Vagina (tissue), 2 donors: ENCODE results near the gene ZPLD1. TPM values are rescaled to one million over a fixed set of nuclear protein-coding genes. Genes with fewer than 3 reads are reported as not detected.

Experiments used
- DNase-seq, 2 donors: peaks; one replicate each; pipeline ENCODE4 v3.0.0-alpha.2; 2017; ENCODE audit errors: extremely low spot score in 2 of 2
- H3K27ac ChIP-seq: fragments of 200-600 bp; sonication (generic); one replicate; pipeline ENCODE4 v1.5.1; 2019
- H3K27me3 ChIP-seq: fragments of 200-600 bp; sonication (generic); one replicate; pipeline ENCODE4 v1.5.1; 2019
- H3K36me3 ChIP-seq, 2 donors: fragments of 200-600 bp; sonication (generic); one replicate each; pipeline ENCODE4 v1.5.1; 2017 to 2019
- H3K4me1 ChIP-seq: fragments of 200-600 bp; sonication (generic); one replicate; pipeline ENCODE4 v1.5.1; 2019
- H3K4me3 ChIP-seq, 2 donors: fragments of 200-600 bp; sonication (generic); 1 replicate in 1 of 2; 2 replicates in 1 of 2; pipeline ENCODE4 v1.5.1; 2016 to 2019
- H3K9me3 ChIP-seq: fragments of 200-600 bp; sonication (generic); one replicate; pipeline ENCODE4 v1.5.1; 2019
- CTCF ChIP-seq, 3 experiments: fragments of 450-650 bp in 2 of 3; fragments of 200-600 bp in 1 of 3; sonication (generic) in 1 of 3; IDR thresholded peaks; one replicate each; pipeline ENCODE4 v1.5.1; 2017 to 2019; ENCODE audit warnings: antibody characterized with exemption in 3 of 3, mild to moderate bottlenecking in 2 of 3, moderate library complexity in 2 of 3
- POLR2A ChIP-seq, 2 donors: fragments of 450-650 bp; IDR thresholded peaks; one replicate each; pipeline ENCODE4 v1.6.1; 2017; ENCODE audit warnings: antibody characterized with exemption in 2 of 2, mild to moderate bottlenecking in 2 of 2, moderate library complexity in 2 of 2
- POLR2AphosphoS5 ChIP-seq, 2 donors: sonication (generic); formaldehyde crosslinking; IDR thresholded peaks; one replicate each; pipeline ENCODE4 v1.9.0; 2017; ENCODE audit warnings: antibody characterized with exemption in 2 of 2, mild to moderate bottlenecking in 2 of 2, low read depth in 1 of 2; ENCODE audit not compliant: insufficient read depth in 1 of 2
- intact Hi-C: fragments of 100-400 bp; cut with DNase I; formaldehyde crosslinking; loops from one replicate; pipeline ENCODE4 v1.15.1; 2023
- total RNA-seq: library from RNA; depleted of rRNA; stranded (reverse); fragments of >200 nt; gene quantifications from one replicate; pipeline ENCODE4 v1.2.3, GENCODE V29; 2016

The ZPLD1 gene
- total RNA-seq, 1 donor from 2014 or later = not detected

GRCh38 chr3:102525624-102526023 is 90.8 kb downstream of the ZPLD1 start:
- Histone ChIP-seq H3K4me3 (no peak overlapping the region), H3K9me3 (no peaks in the 10 kb centered on the region), H3K4me1 (peaks cover 7% of the 10 kb centered on the region), H3K27ac (no peak overlapping the region), H3K27me3 (no peaks in the 10 kb centered on the region), H3K36me3 (no peaks in the 10 kb centered on the region)
- no peak for DNase-seq
- no peak for TF ChIP-seq POLR2AphosphoS5 (IDR thresholded peaks at IDR 0.05; ENCODE audit: insufficient read depth in 1 of 2, low read depth in 1 of 2)
- no peak for TF ChIP-seq CTCF (IDR thresholded peaks at IDR 0.05)
- TF ChIP-seq POLR2A (IDR thresholded peaks at IDR 0.05) = no peak
- intact Hi-C loops = no loop called here

- Histone ChIP-seq H3K27me3 (no peaks in the 10 kb centered on the region), H3K4me3 (no peak overlapping the region), H3K27ac (no peak overlapping the region), H3K36me3 (no peaks in the 10 kb centered on the region), H3K4me1 (peaks cover 7% of the 10 kb centered on the region), H3K9me3 (no peaks in the 10 kb centered on the region)
- no peak for DNase-seq
- TF ChIP-seq POLR2A (IDR thresholded peaks at IDR 0.05) (no peak), CTCF (IDR thresholded peaks at IDR 0.05) (no peak), POLR2AphosphoS5 (IDR thresholded peaks at IDR 0.05; ENCODE audit: insufficient read depth in 1 of 2, low read depth in 1 of 2) (no peak)
- intact Hi-C loops = no loop called here
Measured at GRCh38 chr3:102526865-102527264, 92.0 kb downstream of the ZPLD1 start.

GRCh38 chr3:102528727-102529126 is 93.9 kb downstream of the ZPLD1 start:
- no peak overlapping the region for H3K27ac ChIP-seq
- DNase-seq = no peak
- no peaks in the 10 kb centered on the region for H3K27me3 ChIP-seq
- intact Hi-C loops = no loop called here
- H3K36me3 ChIP-seq = no peaks in the 10 kb centered on the region
- TF ChIP-seq POLR2A (IDR thresholded peaks at IDR 0.05) (no peak), POLR2AphosphoS5 (IDR thresholded peaks at IDR 0.05; ENCODE audit: insufficient read depth in 1 of 2, low read depth in 1 of 2) (no peak)
- H3K4me1 ChIP-seq = peaks cover 7% of the 10 kb centered on the region
- no peak overlapping the region for H3K4me3 ChIP-seq
- H3K9me3 ChIP-seq = no peaks in the 10 kb centered on the region
